Measurements from ENCODE around the gene ATP8A2.

Gene ATP8A2

GRCh38 chr13:25753976-25754375 lies 382.2 kb downstream of the ATP8A2 start:
- no peak overlapping the region for H2AFZ ChIP-seq
- H3K27me3 ChIP-seq (ENCODE audit: control insufficient read depth, insufficient read depth, low read length): no peaks in the 10 kb centered on the region
- H3K9ac ChIP-seq: no peak overlapping the region
- H3K27ac ChIP-seq: no peak overlapping the region
- H3K79me2 ChIP-seq: no peaks in the 10 kb centered on the region
- no peaks in the 10 kb centered on the region for H3K36me3 ChIP-seq (ENCODE audit: control insufficient read depth, insufficient read depth, low read length)
- TF ChIP-seq, protein P1, sequence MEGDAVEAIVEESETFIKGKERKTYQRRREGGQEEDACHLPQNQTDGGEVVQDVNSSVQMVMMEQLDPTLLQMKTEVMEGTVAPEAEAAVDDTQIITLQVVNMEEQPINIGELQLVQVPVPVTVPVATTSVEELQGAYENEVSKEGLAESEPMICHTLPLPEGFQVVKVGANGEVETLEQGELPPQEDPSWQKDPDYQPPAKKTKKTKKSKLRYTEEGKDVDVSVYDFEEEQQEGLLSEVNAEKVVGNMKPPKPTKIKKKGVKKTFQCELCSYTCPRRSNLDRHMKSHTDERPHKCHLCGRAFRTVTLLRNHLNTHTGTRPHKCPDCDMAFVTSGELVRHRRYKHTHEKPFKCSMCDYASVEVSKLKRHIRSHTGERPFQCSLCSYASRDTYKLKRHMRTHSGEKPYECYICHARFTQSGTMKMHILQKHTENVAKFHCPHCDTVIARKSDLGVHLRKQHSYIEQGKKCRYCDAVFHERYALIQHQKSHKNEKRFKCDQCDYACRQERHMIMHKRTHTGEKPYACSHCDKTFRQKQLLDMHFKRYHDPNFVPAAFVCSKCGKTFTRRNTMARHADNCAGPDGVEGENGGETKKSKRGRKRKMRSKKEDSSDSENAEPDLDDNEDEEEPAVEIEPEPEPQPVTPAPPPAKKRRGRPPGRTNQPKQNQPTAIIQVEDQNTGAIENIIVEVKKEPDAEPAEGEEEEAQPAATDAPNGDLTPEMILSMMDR (IDR thresholded peaks at IDR 0.05): no peak
- no peak overlapping the region for H3K4me3 ChIP-seq (ENCODE audit: low read depth, low read length)
- no peaks in the 10 kb centered on the region for H3K9me3 ChIP-seq (ENCODE audit: control insufficient read depth, low read length)
- H3K4me1 ChIP-seq: no peaks in the 10 kb centered on the region
- no peak overlapping the region for H3K4me2 ChIP-seq (ENCODE audit: low read length)

DNA sequence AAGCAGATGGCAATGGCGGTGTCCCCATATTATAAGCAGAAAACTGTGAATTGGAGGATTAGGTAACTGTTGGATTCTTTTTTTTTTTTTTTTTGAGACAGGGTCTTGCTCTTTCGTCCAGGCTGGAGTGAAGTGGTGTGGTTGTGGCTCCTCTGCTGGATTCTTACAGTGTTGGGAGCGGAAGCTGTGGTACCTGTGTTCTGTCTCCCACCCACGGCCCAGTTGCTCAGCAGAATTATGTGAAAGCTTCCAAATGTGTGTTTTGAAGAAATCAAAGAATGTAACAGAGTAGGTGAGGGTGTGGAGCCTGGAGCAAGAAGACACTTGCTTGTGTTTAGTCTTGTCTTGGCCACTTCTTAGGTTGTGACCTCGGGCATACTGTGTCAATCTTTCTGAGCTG lies 384.5 kb downstream of the ATP8A2 start:
- no peaks in the 10 kb centered on the region for H3K36me3 ChIP-seq (ENCODE audit: control insufficient read depth, insufficient read depth, low read length)
- no peak overlapping the region for H3K4me3 ChIP-seq (ENCODE audit: low read depth, low read length)
- TF ChIP-seq, protein P1 (IDR thresholded peaks at IDR 0.05): no peak

DNA sequence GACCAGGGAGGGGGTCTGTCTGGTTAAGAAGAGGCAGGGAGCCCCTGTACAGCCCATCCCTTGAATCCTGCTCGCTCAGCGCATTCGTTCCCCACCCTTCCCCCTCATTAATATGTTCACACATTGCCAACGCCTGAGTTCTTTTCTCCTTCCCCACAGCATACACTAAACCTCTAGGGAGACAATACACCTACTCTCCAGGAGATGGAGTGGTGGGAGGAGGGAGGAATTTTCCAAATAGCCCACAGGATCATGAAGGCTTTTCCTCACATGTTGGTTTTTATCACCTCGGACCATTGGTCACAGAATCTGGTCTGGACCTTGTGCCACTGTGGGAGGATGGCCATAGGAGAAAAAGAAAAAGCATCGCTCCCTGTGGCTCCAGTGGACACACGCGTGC lies 385.1 kb downstream of the ATP8A2 start:
- Histone ChIP-seq H3K79me2 (no peaks in the 10 kb centered on the region), H3K4me2 (ENCODE audit: low read length) (no peak overlapping the region), H3K4me1 (no peaks in the 10 kb centered on the region), H3K27ac (no peak overlapping the region), H2AFZ (no peak overlapping the region), H3K4me3 (ENCODE audit: low read depth, low read length) (no peak overlapping the region), H3K9me3 (ENCODE audit: control insufficient read depth, low read length) (no peaks in the 10 kb centered on the region), H3K27me3 (ENCODE audit: control insufficient read depth, insufficient read depth, low read length) (no peaks in the 10 kb centered on the region), H3K36me3 (ENCODE audit: control insufficient read depth, insufficient read depth, low read length) (no peaks in the 10 kb centered on the region), H3K9ac (no peak overlapping the region)
- TF ChIP-seq, protein P1 (IDR thresholded peaks at IDR 0.05): no peak

More for the DNA sequence above, 384.5 kb downstream of the ATP8A2 start:
- Histone ChIP-seq H2AFZ (no peak overlapping the region), H3K27ac (no peak overlapping the region), H3K27me3 (ENCODE audit: control insufficient read depth, insufficient read depth, low read length) (no peaks in the 10 kb centered on the region), H3K79me2 (no peaks in the 10 kb centered on the region), H3K9me3 (ENCODE audit: control insufficient read depth, low read length) (no peaks in the 10 kb centered on the region), H3K4me1 (no peaks in the 10 kb centered on the region), H3K4me2 (ENCODE audit: low read length) (no peak overlapping the region), H3K9ac (no peak overlapping the region)

- TF ChIP-seq, protein P1 (IDR thresholded peaks at IDR 0.05): no peak
- Histone ChIP-seq H2AFZ (no peak overlapping the region), H3K27me3 (ENCODE audit: control insufficient read depth, insufficient read depth, low read length) (no peaks in the 10 kb centered on the region)
Measured at GRCh38 chr13:25761041-25761440, 389.3 kb downstream of the ATP8A2 start.

DNA sequence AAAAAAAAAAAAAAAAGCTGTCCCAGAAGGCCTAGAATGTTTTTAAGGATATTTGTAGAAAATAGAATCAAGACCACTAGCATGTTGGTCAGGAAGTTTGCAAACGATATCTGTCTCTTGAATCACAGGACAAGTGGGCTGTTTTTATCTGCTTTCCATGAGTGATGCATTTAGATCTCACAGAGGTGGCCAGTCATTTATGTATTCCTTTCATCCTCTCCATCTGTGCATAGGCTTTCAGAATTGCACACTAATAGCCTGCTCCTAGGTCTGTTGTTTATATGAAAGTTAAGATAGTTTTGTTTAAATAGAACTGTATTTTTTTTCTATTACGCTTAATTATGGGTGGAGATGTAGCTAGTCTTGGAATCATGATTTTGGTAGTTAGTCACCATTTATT lies 390.5 kb downstream of the ATP8A2 start:
- Histone ChIP-seq H3K4me2 (ENCODE audit: low read length) (no peak overlapping the region), H3K4me3 (ENCODE audit: low read depth, low read length) (no peak overlapping the region), H3K27ac (no peak overlapping the region), H3K27me3 (ENCODE audit: control insufficient read depth, insufficient read depth, low read length) (no peaks in the 10 kb centered on the region), H2AFZ (no peak overlapping the region), H3K4me1 (no peaks in the 10 kb centered on the region), H3K9ac (no peak overlapping the region), H3K36me3 (ENCODE audit: control insufficient read depth, insufficient read depth, low read length) (no peaks in the 10 kb centered on the region), H3K9me3 (ENCODE audit: control insufficient read depth, low read length) (no peaks in the 10 kb centered on the region), H3K79me2 (no peaks in the 10 kb centered on the region)
- TF ChIP-seq, protein P1 (IDR thresholded peaks at IDR 0.05): no peak

More at GRCh38 chr13:25761041-25761440, 389.3 kb downstream of the ATP8A2 start:
- H3K4me2 ChIP-seq (ENCODE audit: low read length): no peak overlapping the region
- no peak overlapping the region for H3K4me3 ChIP-seq (ENCODE audit: low read depth, low read length)
- H3K36me3 ChIP-seq (ENCODE audit: control insufficient read depth, insufficient read depth, low read length): no peaks in the 10 kb centered on the region
- H3K9ac ChIP-seq: no peak overlapping the region
- no peaks in the 10 kb centered on the region for H3K4me1 ChIP-seq
- no peak overlapping the region for H3K27ac ChIP-seq
- no peaks in the 10 kb centered on the region for H3K79me2 ChIP-seq
- H3K9me3 ChIP-seq (ENCODE audit: control insufficient read depth, low read length): no peaks in the 10 kb centered on the region

Data from parathyroid adenoma (tissue), 2 donors.